GM19099 (cell line): ENCODE measurements around the gene WNT3.

Source experiments
- POLR2A ChIP-seq: IDR thresholded peaks from 3 replicates; pipeline ENCODE4 v1.6.1; 2011; ENCODE audit warnings: low read depth; ENCODE audit not compliant: insufficient read length; ENCODE audit errors: extremely low read depth

WNT3 gene

DNA sequence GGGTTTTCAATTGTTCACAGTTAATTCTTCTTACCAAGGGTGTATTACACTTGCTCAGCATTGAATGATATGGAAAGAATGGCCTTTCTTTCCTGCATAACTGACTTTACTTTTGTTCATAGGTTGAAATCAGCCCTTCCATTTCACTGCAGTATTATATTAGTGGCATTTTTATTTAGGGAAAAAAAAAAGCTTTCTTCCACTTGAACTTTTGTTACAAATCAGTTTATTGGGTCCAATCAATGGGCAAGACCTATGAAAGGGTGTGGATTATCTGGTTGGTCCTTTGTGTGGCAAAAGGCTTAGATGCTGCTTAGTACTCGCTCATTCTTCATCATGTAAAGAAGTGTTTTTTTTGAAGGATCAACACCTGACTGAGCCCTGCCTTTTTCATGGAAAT lies 74.1 kb downstream of the WNT3 start:
- TF ChIP-seq POLR2A: no peak

DNA sequence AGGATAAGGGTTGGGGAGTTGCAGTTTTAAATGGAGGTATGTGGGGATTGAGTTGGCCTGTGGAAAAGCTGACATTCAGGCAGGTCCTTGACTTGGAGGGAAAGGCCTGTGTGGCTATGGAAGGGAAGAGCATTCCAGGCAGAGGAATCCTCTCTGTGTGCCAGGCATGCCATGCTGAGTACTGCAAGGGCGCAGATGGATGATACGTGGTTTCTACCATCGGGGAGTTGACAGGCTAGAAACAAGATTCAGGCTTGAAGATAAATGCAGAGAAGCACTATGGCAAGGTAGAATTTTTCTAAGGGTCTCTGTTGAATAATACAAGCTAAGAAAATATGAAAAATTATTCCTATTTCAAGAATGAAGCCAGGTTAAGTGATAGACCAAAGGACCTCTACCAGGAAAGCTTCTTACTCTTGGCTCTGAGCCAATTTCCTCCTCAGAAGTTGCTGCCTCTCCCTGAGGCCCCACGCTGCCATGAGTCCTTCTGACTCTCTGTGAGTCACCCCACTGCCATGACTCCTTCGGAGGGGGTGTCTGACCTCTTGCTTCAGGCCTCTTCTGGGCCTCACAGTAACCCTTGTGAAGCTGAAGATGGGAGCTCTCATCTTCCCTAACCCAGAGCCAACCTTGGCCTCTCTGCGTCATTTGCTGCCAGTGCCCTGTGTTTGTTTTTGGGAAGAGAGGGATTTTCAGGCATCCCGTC lies 75.8 kb downstream of the WNT3 start:
- TF ChIP-seq POLR2A: no peak

DNA sequence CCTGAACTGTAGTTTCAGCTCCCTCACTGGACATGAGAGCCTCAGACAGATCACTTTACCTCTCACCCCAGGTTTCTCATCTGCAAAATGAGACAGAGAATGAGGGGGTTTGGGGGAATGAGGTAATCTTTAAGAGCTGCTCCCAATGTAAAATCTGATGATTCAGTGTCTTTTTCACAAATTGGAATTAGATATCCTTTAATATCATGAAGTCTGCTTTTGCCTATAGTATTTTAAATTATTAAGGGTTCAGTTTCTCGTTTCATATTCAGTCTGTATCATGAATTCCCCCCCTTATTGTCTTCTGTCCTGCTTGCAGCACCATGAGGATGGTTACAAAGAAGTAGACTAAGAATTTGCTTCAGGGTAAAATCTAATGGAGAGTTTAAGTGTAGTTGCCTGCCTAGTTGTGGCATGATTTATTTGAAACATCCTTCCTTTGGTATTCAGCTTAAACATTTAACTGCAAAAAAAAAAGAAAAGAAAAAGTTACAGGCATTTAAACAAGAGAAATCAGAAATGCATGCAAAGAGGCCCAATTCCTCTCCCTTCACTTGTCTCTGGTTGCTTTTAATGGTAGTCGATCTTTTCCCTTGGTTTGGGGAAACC lies 77.3 kb downstream of the WNT3 start:
- TF ChIP-seq POLR2A: no peak

DNA sequence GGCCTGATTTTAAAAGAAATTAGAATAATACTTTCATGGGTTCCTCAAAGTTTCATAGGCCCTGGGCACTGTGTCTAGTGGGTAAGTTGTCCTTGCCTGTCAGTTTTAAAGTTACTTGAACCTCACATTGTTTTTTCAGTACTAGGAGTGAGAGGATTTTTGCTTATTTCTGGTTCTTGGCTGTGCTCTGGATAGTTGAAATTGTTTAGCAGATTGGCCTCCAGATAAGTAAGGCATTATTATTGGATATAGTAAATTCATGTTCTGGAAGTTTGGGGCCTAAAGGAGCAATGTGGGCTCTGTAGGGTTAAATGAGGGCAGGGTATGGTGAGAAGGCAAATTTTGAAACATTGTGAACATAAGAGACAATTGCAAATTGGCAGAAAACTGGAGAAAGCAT lies 78.5 kb downstream of the WNT3 start:
- no peak for TF ChIP-seq POLR2A

DNA sequence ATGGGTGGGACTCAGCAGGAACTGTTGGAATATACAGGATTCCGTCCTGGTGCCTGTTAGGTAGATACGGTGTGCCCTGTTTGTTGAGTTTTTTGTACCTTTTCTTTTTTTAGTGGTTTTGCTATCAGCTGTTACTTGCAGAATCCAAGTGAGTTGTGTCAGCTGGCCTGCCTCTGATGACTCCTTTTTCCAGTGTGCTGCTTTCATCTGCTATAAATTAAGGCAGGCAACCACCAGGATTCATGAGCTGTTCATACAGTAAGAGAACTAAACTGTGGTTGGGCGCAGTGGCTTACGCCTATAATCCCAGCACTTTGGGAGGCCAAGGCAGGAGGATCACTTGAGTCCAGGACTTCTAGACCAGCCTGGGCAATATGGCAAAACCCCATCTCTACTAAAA lies 79.9 kb downstream of the WNT3 start:
- no peak for TF ChIP-seq POLR2A

DNA sequence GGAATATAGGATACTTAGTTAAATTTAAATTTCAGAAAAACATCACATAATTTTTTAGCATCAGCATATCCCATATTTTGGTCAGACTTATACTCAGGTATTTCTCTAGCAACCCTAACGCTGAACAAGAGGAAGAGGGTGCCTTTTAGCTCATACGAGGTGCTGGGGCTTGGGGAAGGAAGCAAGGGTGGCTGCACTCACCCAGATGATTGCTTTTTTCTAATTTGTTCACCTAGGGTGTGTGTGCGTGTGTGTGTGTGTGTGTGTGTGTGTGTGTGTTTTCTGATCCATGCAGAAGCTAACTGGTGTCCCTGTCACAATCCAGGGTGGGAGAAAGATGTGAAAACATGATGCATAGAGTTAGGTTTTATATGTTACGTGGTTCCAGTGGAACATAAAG lies 81.2 kb downstream of the WNT3 start:
- TF ChIP-seq POLR2A: no peak

DNA sequence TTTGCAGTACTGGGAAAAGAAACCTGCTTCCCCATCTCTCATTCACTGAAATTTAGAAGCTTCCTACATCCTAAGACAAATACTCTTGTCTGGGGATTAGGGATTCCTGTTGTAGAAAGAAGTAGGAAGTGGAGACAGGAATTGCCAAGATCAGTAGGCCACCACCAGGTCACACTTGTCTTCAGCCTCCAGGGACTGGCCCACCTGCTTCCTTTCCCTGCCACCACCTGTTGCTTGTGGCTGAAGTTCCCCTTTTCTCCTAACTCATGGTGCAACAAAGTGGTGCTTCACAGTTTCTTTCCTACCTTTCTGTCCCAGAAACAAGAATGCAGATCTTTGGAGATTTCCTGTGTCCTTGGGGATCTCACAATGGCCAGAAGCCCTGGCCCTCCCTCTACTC lies 82.4 kb downstream of the WNT3 start:
- no peak for TF ChIP-seq POLR2A

DNA sequence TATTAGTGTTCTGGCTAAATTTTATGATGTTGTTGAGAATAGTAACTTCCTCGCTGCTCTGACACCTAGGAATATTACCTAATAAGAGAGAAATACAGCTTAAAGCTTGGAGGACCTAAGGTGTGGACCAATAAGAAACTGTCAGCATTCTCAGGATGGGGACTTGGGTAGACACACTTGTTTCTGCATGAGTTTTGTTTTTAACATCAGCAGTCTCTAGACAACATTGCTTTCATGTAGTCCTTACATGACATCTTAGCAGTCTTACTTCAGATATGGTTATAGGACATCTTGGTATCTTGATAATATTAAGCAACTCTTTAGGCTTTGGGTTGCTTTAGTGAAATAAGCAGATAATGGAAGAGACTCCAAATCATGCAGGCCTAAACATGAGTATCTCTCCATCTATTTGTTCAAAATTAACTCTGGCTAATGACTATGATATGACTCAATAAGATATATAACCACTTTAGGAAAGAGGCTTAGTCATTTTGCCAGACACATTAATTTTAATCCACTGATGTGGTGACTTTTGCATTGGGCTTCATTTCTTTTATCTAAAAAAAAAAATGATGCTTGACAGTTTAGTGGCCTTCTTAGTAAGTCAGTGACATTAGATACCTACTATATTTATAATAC lies 84.5 kb downstream of the WNT3 start:
- TF ChIP-seq POLR2A: no peak

DNA sequence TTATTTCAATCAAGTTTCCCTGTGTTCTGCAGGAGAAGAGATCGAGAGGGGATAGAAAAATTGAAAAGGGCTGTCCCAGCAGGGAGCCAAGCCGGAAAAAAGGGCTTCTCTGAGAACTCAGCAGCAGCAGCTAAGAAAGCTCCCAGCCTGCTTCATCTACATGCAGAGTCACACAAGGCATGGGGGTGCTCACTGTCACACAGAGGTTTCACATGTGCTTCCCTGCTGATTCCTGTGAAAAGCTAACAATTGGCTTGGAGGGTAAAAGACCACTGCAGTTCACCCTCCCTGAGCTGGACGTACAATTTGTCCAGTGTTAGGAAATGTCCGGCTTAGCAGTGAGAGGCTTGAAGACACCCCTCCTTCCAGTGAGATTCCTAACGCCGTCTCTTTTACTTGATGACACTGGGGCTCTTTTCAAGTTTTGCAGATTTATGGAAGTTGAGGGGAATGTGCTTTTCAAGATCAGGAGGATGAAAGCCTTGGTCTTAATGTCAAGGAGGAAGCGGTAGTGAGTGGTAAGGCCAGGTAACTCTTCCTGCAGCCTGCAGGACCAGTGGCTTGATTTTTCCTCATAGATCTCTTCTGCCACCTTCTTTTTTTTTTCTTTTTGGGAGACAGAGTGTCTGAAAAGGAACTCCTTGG lies 85.6 kb downstream of the WNT3 start:
- no peak for TF ChIP-seq POLR2A

DNA sequence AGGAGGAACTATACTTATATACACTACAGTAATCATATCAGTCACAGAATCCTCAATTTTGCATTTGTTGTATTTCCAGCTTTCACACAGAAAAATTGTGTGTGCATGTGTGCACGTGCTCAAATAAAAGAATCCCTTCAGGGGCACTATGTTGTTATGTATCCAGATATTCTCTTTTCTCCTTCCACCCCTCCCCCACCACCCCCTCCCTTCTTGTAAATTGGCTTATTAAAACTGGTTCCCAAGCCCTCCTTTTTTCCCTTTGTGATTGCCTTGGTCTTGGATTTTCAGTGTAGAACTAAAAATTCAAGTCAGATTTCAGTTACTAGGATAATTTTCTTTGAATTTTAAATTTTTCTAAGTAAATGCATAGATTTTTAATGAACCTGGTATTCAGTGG lies 86.3 kb downstream of the WNT3 start:
- no peak for TF ChIP-seq POLR2A

DNA sequence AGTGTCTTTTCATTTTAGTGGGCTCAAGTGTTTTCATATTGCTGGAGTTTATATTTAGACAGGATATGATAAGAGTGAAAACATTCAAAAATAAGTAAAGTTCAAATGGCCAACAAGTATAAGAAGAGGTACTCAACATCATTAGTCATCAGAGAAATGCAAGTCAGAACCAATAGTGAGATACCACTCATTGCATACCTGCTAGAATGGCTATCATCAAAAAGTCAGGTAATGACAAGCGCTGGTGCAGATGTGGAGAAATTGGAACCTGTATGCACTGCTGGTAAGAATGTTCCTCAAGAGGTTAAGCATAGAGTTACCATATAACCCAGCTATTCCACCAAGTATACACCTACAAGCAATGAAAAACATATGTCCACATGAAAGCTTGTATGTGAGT lies 87.8 kb downstream of the WNT3 start:
- no peak for TF ChIP-seq POLR2A

DNA sequence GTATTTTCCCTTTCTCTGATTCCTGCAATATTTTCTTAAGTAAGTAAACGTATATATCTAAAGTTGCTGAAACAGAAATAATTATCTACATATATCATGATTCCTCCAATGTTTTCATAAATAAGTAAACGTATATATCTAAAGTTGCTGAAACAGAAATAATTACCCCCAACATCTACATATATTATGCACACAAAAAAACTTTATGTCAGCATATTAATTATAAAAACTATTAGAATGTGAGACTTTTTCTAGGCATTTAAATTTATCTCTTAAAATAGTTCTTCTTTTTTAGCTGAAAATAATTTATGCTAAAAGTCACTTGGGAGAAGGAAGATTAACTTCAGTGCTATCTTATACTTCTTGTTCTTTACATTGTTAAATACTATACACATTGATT lies 88.5 kb downstream of the WNT3 start:
- no peak for TF ChIP-seq POLR2A

DNA sequence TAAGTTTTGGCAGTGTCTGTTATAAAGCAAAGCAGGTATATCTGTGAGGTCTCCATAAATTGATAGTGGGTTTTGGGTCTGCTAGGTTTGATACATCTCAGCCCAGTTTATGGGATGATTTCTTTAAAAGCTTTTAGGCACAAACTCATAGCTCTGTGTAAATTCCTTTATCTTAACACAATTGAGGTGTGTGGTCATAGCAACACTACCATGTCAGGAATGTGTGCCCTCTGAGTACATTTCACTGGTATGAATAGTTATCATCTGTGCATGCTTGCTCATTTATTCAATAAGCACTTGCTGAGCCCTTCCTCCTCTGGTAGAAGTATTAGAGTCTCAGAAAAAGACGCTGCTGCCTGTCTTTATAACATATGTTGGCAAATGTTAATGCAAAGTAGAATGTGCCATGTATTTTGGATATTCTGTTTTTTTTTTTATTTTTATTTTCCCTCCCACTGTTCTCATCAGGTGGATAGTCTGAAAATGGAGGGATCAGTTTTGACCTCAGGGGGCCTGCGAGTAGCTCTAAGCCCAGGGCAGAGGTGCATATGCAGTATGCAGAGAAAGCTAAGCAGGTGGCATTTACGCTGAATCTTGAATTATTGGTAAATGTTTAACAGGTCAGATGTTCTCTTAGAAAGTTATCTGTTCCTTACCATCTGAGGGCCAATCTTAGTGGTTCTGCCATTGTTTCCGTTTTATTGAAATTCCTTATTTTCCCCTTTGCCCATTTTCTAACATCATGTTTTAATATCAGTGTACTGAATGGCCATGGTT lies 90.7 kb downstream of the WNT3 start:
- no peak for TF ChIP-seq POLR2A

DNA sequence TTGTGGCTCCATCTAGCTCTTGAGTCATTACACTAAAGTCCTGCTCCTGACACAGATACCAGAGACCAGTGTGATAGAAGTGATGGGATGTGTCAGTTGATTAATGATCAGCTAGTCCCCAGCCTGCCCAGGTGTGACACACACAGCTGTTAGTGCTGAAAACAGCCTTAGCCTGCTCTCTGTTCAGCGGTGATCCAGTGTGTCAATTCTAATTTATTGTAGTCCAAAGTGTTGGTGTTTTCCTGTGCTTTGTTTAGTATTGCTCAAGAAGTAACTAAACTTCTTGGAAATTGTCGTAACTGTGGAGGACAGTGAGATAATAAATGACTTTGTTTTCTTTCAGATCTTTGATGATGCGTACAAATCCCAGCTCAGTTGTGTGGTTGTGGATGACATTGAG lies 92.3 kb downstream of the WNT3 start:
- no peak for TF ChIP-seq POLR2A

DNA sequence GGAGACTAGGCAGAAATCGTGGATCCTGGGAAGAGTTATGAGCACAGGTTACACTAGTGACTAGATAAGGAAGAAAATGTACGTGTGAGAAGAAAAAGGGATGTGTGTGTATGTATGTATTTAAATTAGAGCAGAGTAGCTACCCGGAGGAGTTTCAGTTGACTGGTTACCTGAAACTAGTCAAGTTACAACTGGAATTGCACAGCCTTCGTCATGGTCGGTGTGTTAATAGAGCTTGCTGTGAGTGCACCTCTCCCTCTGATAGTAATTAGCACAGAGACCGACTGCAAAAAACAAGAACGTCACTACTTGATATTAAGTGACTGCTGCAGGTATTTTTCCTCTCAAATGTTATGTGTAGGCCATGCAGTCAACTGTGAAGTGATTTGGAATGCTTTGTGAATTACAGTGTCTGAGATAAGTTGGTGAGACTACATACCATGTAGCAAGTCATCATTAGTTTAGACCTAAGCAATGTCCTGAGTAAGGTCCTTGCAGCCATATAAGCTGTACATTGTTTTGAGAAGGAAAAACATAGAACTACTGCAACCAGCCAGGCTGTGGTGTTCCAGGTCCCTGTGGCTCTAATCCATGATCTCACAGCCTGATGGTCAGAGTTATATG lies 95.7 kb downstream of the WNT3 start:
- TF ChIP-seq POLR2A: no peak
